22Rv1 (cell line): ENCODE measurements around the gene GOLGA3.
A peak's percentile ranks its signal among the peaks of the same experiment; 100 is the strongest.

Experiments used
- H3K27ac ChIP-seq: fragments of 450-650 bp; 2 replicates; pipeline ENCODE4 v1.5.1; 2017
- CTCF ChIP-seq: fragments of 450-650 bp; IDR thresholded peaks from 2 replicates; pipeline ENCODE4 v1.5.1; 2017; ENCODE audit warnings: mild to moderate bottlenecking
- ZFX ChIP-seq: fragments of 450-650 bp; IDR thresholded peaks from 2 replicates; pipeline ENCODE4 v1.6.1; 2017; ENCODE audit warnings: antibody characterized with exemption, borderline replicate concordance

The GOLGA3 gene

GRCh38 chr12:132807295-132808092 lies 21.2 kb downstream of the GOLGA3 start:
- H3K27ac ChIP-seq, result no peak overlapping the region
- TF ChIP-seq ZFX (no peak), CTCF (no peak)

DNA sequence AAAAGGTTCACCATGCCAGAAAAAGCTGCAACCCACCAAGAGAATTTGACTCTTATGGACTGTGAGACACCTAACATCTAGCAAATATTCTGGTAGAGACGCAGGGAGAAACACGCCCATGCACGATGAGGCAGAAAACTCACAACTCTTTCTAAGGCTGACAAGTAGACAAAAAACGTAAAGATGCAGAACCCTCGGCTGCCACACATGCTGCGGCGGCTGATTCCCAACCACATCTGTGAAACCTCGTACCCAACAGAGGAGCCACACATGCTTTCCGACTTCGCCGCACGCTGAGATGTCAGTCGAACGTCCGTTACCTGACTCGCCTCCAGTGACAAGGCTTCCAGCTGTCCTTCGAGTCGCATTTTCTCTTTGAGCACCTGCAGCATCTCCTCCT lies 21.8 kb downstream of the GOLGA3 start:
- H3K27ac ChIP-seq, result no peak overlapping the region
- no peak for TF ChIP-seq CTCF
- TF ChIP-seq ZFX, result no peak

- H3K27ac ChIP-seq, result peak overlapping the region; percentile 41
Measured at GRCh38 chr12:132804426-132804861, 24.2 kb downstream of the GOLGA3 start.

DNA sequence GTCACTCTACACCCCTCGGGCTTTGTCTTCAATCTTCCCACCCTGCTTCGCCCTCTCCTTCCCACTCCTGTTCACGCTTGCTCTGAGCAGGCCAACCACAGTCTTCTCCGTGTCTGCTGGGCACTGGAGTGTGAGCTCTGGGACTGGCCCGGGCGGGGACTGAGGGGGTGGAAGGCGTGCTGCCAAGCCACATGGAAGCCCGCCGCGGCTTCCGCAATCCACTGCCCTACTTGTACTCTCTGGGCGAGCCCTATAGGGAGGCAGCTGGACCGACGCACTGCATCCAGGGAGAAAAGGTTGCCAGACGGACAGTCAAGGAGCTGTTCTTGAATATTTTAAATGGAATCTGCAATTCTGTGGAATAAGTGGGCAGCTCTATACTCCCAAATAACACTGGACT lies 24.8 kb downstream of the GOLGA3 start:
- no peak for TF ChIP-seq ZFX
- no peak for TF ChIP-seq CTCF
- H3K27ac ChIP-seq, result peak overlapping the region; percentile 41

More at GRCh38 chr12:132804426-132804861, 24.2 kb downstream of the GOLGA3 start:
- no peak for TF ChIP-seq ZFX
- TF ChIP-seq CTCF, result no peak

GRCh38 chr12:132803125-132803524 lies 25.5 kb downstream of the GOLGA3 start:
- H3K27ac ChIP-seq, result no peak overlapping the region
- no peak for TF ChIP-seq CTCF
- TF ChIP-seq ZFX, result no peak

- TF ChIP-seq ZFX (no peak), CTCF (no peak)
- H3K27ac ChIP-seq, result no peak overlapping the region
Measured at GRCh38 chr12:132801741-132802140, 26.9 kb downstream of the GOLGA3 start.

DNA sequence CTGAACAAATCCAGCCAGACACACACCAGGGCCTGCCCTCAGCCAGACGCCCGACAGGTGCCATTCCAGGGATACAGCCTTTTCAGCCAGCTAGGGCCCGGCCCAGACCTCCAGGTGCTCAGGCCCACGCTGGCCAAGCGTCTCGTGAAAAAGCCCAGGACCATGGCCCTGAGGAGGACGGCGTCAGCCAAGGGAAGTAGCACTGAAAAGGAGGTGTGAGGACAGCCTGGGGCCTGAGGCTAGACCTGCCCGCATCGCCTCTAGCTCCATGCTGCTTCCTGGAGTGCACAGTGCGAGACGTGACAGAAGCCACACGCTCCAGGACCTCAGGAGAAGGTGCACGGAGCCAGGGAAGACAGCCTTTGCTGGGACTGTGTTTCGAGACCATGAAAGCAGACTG lies 29.8 kb downstream of the GOLGA3 start:
- no peak overlapping the region for H3K27ac ChIP-seq
- TF ChIP-seq CTCF (no peak), ZFX (no peak)
